NCI-H2081 (cell line): ENCODE measurements around the gene TEKT1.

Source experiments
- DNase-seq, 2 experiments: peaks; one replicate each; lab custom pipeline; 2025; lab: John Stamatoyannopoulos, UW

The TEKT1 gene

GRCh38 chr17:6757747-6758146, 73.8 kb downstream of the TEKT1 start:
- DNase-seq = no peak

- DNase-seq = no peak
These were observed 75.0 kb downstream of the TEKT1 start for GRCh38 chr17:6756425-6757031.

- no peak for DNase-seq
These were observed 75.8 kb downstream of the TEKT1 start, which contains the start of gene XAF1 for GRCh38 chr17:6755731-6756184. TSS of gene XAF1 (plus strand) at chr17:6756046. CDS start at chr17:6756079, 33 bp downstream.

- no peak for DNase-seq
These were observed 76.2 kb downstream of the TEKT1 start for GRCh38 chr17:6755281-6755680.

- DNase-seq = no peak
These were observed 78.0 kb downstream of the TEKT1 start for GRCh38 chr17:6753546-6753945.

- DNase-seq = no peak
These were observed 78.5 kb downstream of the TEKT1 start for GRCh38 chr17:6753006-6753445.

- DNase-seq = no peak
These were observed 79.2 kb downstream of the TEKT1 start for GRCh38 chr17:6752068-6752909.

- no peak for DNase-seq
These were observed 82.0 kb downstream of the TEKT1 start for GRCh38 chr17:6749519-6749918.

- no peak for DNase-seq
These were observed 82.9 kb downstream of the TEKT1 start for GRCh38 chr17:6748617-6749016.
